Esophagus (tissue), 2 donors: ENCODE data around the gene DIP2A. TPM values are rescaled to one million over a fixed set of nuclear protein-coding genes. Genes with fewer than 3 reads are reported as not detected.
"Not testable (repeated sequence)": the region's sequence is repeated elsewhere in the genome, so short reads cannot be mapped to it uniquely, and the experiment has no call there.

Experiments
- H3K27ac ChIP-seq, 2 donors: one replicate each; pipeline ENCODE4 v1.5.1; 2013; ENCODE audit warnings: low read depth in 2 of 2, mild to moderate bottlenecking in 2 of 2, inconsistent platforms in 1 of 2, low read length in 1 of 2, moderate library complexity in 1 of 2
- H3K27me3 ChIP-seq, 2 donors: one replicate each; pipeline ENCODE4 v1.6.1; 2013; ENCODE audit warnings: low read length in 2 of 2, control low read depth in 1 of 2, mild to moderate bottlenecking in 1 of 2; ENCODE audit not compliant: insufficient read depth in 2 of 2, control insufficient read depth in 1 of 2
- H3K36me3 ChIP-seq, 2 donors: one replicate each; pipeline ENCODE4 v1.6.1; 2013; ENCODE audit warnings: low read length in 1 of 2; ENCODE audit not compliant: control insufficient read depth in 2 of 2, insufficient read depth in 2 of 2
- H3K4me1 ChIP-seq, 2 donors: one replicate each; pipeline ENCODE4 v1.6.1; 2013; ENCODE audit warnings: low read length in 1 of 2; ENCODE audit not compliant: control insufficient read depth in 2 of 2, insufficient read depth in 2 of 2
- H3K4me3 ChIP-seq, 2 donors: one replicate each; pipeline ENCODE4 v1.5.1; 2013; ENCODE audit warnings: low read length in 2 of 2, mild to moderate bottlenecking in 2 of 2, low read depth in 1 of 2, moderate library complexity in 1 of 2
- H3K9me3 ChIP-seq, 2 donors: one replicate each; pipeline ENCODE4 v1.6.1; 2013; ENCODE audit warnings: mild to moderate bottlenecking in 2 of 2, low read depth in 1 of 2, low read length in 1 of 2, moderate library complexity in 1 of 2; ENCODE audit not compliant: control insufficient read depth in 2 of 2, insufficient read depth in 1 of 2
- WGBS, 2 donors: extraction: QIAGEN DNeasy Blood & Tissue Kit; methylation state at CpG; one replicate each; pipeline ENCODE4 v1.1.7; 2013; 5-methylcytosine and 5-hydroxymethylcytosine counted together
- polyA plus RNA-seq, 2 donors: library from polyadenylated mRNA; stranded (reverse); fragments of 200-250 nt; gene quantifications; one replicate each; pipeline ENCODE4 v1.2.3, GENCODE V29; 2013
- donor health status: healthy with polysubstance abuse.
- donor health status: Bipolar disorder and iron deficiency.

The DIP2A gene
- polyA plus RNA-seq, 2 donors = 15.3 to 29.7 TPM

DNA sequence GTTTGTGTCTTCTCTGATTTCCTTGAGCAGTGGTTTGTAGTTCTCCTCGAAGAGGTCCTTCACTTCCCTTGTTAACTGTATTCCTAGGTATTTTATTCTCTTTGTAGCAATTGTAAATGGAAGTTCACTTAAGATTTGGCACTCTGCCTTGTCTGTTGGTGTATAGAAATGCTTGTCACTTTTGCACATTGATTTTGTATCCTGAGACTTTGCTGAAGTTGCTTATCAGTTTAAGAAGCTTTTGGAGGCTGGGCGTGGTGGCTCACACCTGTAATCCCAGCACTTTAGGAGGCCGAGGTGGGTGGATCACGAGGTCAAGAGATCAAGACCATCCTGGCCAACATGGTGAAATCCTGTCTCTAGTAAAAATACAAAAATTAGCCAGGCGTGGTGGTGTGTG is 119.1 kb downstream of the DIP2A start:
- H3K27ac ChIP-seq, H3K27me3 ChIP-seq, H3K9me3 ChIP-seq, H3K4me3 ChIP-seq, H3K36me3 ChIP-seq, H3K4me1 ChIP-seq: not testable (repeated sequence)
- 90 to 96% methylated on average over 5 of the region's 5 CpGs for WGBS, 2 donors

DNA sequence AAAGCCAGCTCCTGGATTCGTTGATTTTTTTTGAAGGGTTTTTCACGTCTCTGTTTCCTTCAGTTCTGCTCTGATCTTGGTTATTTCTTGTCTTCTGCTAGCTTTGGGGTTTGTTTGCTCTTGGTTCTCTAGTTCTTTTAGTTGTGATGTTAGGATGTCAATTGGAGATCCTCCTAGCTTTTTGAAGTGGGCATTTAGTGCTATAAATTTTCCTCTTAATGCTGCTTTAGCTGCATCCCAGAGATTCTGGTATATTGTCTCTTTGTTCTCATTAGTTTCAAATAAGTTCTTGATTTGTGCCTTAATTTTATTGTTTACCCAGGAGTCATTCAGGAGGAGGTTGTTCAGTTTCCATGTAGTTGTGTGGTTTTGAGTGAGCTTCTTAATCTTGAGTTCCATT is 120.7 kb downstream of the DIP2A start:
- not testable (repeated sequence) for H3K4me1 ChIP-seq, H3K36me3 ChIP-seq, H3K27ac ChIP-seq, H3K27me3 ChIP-seq, H3K9me3 ChIP-seq, H3K4me3 ChIP-seq
- WGBS, 2 donors = 93 to 98% methylated on average over 2 of the region's 2 CpGs

DNA sequence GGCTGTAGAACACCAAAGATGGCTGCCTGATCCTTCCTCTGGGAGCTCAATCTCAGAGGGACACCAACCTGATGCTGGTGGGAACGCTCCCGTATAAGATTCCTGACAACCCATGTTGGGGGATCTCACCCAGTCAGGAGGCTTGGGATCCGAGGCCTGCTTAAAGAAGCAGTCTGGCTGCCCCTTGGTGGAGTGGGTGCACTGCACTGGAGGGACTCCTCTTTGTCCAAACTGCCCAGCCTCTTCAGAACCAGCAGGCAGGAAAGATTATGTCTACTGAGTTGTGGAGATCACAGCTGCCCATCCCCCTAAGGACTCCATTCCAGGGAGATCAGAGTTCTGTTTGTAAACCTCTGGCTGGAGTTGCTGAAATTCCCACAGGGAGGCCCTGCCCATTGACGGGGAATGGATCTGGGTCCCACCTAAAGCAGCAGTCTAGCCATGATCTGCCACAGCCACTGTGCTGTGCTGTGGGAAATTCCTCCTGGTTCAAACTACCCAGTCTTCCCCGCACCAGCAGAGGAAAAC is 123.2 kb downstream of the DIP2A start:
- 98 to 99% methylated on average over 5 of the region's 5 CpGs for WGBS, 2 donors
- Histone ChIP-seq H3K4me3 (no peak overlapping the region), H3K4me1 (no peaks in the 10 kb centered on the region), H3K36me3 (peaks cover 0 to 7% of the 10 kb centered on the region in 2 donors), H3K9me3 (peaks cover 4 to 10% of the 10 kb centered on the region in 2 donors), H3K27ac (no peak overlapping the region), H3K27me3 (no peaks in the 10 kb centered on the region)

DNA sequence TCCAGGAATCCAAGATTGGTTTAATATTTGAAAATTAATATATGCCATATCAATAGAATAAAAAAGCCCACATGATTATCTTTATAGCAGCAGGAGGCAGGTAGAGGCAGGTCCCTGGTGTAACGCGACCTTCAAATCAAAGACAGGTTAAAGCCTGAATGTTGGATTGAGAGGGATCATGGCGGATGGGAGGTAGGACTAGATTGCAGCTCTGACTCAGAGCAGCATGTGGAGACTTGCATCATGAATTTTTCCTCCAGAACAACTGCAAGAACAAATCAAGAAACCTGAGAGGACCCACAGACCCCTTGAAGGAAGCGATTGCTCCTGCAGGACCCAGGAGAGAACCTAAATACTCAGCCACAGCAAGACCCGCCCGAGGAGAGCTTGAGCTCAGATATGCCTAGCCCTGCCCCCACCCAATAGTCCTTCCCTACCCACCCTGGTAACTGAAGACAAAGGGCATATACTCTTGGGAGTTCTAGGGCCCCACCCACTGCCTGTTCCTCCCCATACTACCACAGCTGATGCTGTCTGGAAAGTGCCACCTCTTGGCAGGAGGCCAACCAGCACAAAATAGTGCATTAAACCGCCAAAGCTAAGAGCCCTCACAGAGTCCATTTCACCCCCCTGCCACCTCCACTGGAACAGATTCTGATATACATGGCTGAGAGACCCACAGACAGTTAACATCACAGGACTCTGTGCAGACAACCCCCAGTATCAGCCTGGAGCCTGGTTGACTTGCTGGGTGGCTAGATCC is 126.7 kb downstream of the DIP2A start:
- Histone ChIP-seq H3K27me3 (no peaks in the 10 kb centered on the region), H3K4me1 (no peaks in the 10 kb centered on the region), H3K4me3 (no peak overlapping the region), H3K9me3 (peaks cover 4 to 10% of the 10 kb centered on the region in 2 donors), H3K36me3 (peaks cover 0 to 7% of the 10 kb centered on the region in 2 donors), H3K27ac (peak overlapping the region; percentile 65 to 72)
- 53 to 78% methylated on average over 7 of the region's 7 CpGs for WGBS, 2 donors

DNA sequence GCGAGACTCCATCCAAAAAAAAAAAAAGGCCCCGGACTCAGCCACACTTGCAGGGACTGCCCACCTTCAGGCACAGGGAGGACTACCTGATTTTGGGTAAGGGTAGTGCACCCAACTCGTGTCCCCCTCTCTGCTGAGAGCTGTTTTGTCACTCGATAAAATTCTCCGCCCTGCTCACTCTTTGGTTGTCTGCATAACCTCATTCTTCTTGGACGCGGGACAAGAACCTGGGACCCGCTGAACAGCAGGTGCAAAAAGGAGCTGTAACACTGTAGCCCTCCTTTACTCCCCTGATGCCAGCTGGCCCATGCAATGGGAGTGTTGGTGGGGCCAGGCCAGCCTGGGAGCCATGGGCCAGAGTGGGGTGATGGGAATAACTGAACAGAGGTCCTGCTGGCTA is 135.6 kb downstream of the DIP2A start:
- H3K27ac ChIP-seq = no peak overlapping the region
- no peaks in the 10 kb centered on the region for H3K36me3 ChIP-seq
- peaks cover 0 to 13% of the 10 kb centered on the region in 2 donors for H3K9me3 ChIP-seq
- H3K27me3 ChIP-seq = no peaks in the 10 kb centered on the region
- WGBS, 2 donors = 77 to 82% methylated on average over 8 of the region's 8 CpGs
- no peaks in the 10 kb centered on the region for H3K4me1 ChIP-seq
- no peak overlapping the region for H3K4me3 ChIP-seq

GRCh38 chr21:46596201-46596600 is 137.5 kb downstream of the DIP2A start:
- peaks cover 0 to 13% of the 10 kb centered on the region in 2 donors for H3K9me3 ChIP-seq
- WGBS, 2 donors = 100% methylated on average over 1 of the region's 1 CpG

GRCh38 chr21:46597031-46597430 is 138.3 kb downstream of the DIP2A start:
- Histone ChIP-seq H3K9me3 (peaks cover 0 to 13% of the 10 kb centered on the region in 2 donors), H3K36me3 (no peaks in the 10 kb centered on the region), H3K27ac (no peak overlapping the region), H3K4me1 (no peaks in the 10 kb centered on the region), H3K4me3 (no peak overlapping the region), H3K27me3 (no peaks in the 10 kb centered on the region)
- WGBS, 2 donors = 83 to 84% methylated on average over 8 of the region's 8 CpGs

More at GRCh38 chr21:46596201-46596600, 137.5 kb downstream of the DIP2A start:
- H3K27me3 ChIP-seq = no peaks in the 10 kb centered on the region
- no peak overlapping the region for H3K27ac ChIP-seq
- H3K36me3 ChIP-seq = no peaks in the 10 kb centered on the region
- no peak overlapping the region for H3K4me3 ChIP-seq
- H3K4me1 ChIP-seq = no peaks in the 10 kb centered on the region

DNA sequence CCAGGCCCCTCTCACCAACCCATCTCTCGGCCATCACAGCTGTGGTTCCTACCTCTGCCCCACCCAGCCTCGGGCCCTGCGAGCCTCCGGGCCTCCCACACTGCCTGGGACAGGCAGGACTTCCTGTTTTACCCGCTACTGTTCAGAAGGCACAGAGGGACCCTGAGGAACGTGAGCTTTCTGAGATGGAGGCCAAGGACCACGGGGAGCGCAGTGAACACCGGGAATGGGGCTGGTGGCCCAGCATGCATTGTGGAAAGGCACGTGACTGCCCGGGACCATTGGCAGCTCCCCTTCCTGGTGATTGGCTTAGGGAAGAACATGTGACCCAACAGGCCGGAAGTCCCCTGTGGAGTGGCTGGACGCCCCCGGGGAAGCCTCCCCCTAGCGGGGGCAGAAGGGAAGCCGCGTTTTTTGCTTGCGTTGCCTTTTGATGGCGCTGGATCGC is 139.2 kb downstream of the DIP2A start:
- Histone ChIP-seq H3K4me3 (no peak overlapping the region), H3K36me3 (no peaks in the 10 kb centered on the region), H3K9me3 (peaks cover 0 to 10% of the 10 kb centered on the region in 2 donors), H3K4me1 (no peaks in the 10 kb centered on the region), H3K27me3 (no peaks in the 10 kb centered on the region), H3K27ac (no peak overlapping the region)
- 93 to 95% methylated on average over 20 of the region's 20 CpGs for WGBS, 2 donors

- 77 to 78% methylated on average over 38 of the region's 38 CpGs for WGBS, 2 donors
- no peaks in the 10 kb centered on the region for H3K4me1 ChIP-seq
Observed at GRCh38 chr21:46598581-46599572, 140.2 kb downstream of the DIP2A start.

More at GRCh38 chr21:46598581-46599572, 140.2 kb downstream of the DIP2A start:
- Histone ChIP-seq H3K27ac (no peak overlapping the region), H3K36me3 (no peaks in the 10 kb centered on the region), H3K27me3 (no peaks in the 10 kb centered on the region), H3K4me3 (no peak overlapping the region), H3K9me3 (peaks cover 0 to 10% of the 10 kb centered on the region in 2 donors)
